PC-3 (cell line): ENCODE measurements around the gene PRAMEF11. TPM values are rescaled to one million over a fixed set of nuclear protein-coding genes. Genes with fewer than 3 reads are reported as not detected.
"Not testable (repeated sequence)": the region's sequence is repeated elsewhere in the genome, so short reads cannot be mapped to it uniquely, and the experiment has no call there.

Experiments used
- ATAC-seq: fragments of 200-7000 bp; cut with Tn5 transposase; 2 replicates; pipeline ENCODE4 v1.9.1; 2020; ENCODE audit warnings: mild to moderate bottlenecking, moderate library complexity
- BruUV-seq: library from RNA; stranded (reverse); fragments of 400-500 nt; replicated peaks from 2 replicates; lab custom pipeline; 2021; lab: Mats Ljungman, UMichigan
- CTCF ChIA-PET: fragments of 300-600 bp; sonication (Branson Sonifier 250); formaldehyde crosslinking; loops from one replicate; lab custom pipeline; 2022; ENCODE audit warnings: antibody characterized with exemption; lab: Charles Lee
- POLR2A ChIA-PET: fragments of 300-600 bp; sonication (Branson Sonifier 250); formaldehyde crosslinking; loops from one replicate; lab custom pipeline; 2022; ENCODE audit warnings: antibody characterized with exemption; ENCODE audit not compliant: unreplicated experiment; lab: Charles Lee
- DNase-seq: peaks from one replicate; pipeline ENCODE4 v3.0.0-alpha.2; 2015
- H2AFZ ChIP-seq: fragments of 300-600 bp; sonication (generic); 2 replicates; pipeline ENCODE4 v1.6.0; 2016; ENCODE audit warnings: antibody characterized with exemption, low read length
- H3F3A ChIP-seq: fragments of 300-600 bp; sonication (generic); one replicate; pipeline ENCODE4 v1.6.0; 2017; ENCODE audit warnings: antibody characterized with exemption, low read length, control low read depth, mild to moderate bottlenecking; ENCODE audit not compliant: unreplicated experiment
- H3K27ac ChIP-seq: fragments of 300-600 bp; sonication (generic); 2 replicates; pipeline ENCODE4 v1.5.1; 2016; ENCODE audit warnings: mild to moderate bottlenecking, low read length
- H3K27me3 ChIP-seq: fragments of 300-600 bp; sonication (generic); 2 replicates; pipeline ENCODE4 v1.6.1; 2016; ENCODE audit warnings: low read length, mixed read lengths
- H3K36me3 ChIP-seq: fragments of 300-600 bp; sonication (generic); 2 replicates; pipeline ENCODE4 v1.6.1; 2016; ENCODE audit warnings: low read depth, mixed run types, low read length, mixed read lengths
- H3K4me1 ChIP-seq: fragments of 300-600 bp; sonication (generic); 2 replicates; pipeline ENCODE4 v1.5.1; 2016; ENCODE audit warnings: low read length; ENCODE audit not compliant: insufficient read depth
- H3K4me2 ChIP-seq: fragments of 300-600 bp; sonication (generic); 2 replicates; pipeline ENCODE4 v1.6.0; 2016; ENCODE audit warnings: low read length
- H3K4me3 ChIP-seq: fragments of 300-600 bp; sonication (generic); 2 replicates; pipeline ENCODE4 v1.5.1; 2016; ENCODE audit warnings: mild to moderate bottlenecking, low read length, mixed read lengths
- H3K79me2 ChIP-seq: fragments of 300-600 bp; sonication (generic); 2 replicates; pipeline ENCODE4 v1.6.1; 2017; ENCODE audit warnings: low read length, mixed read lengths
- H3K9ac ChIP-seq: fragments of 300-600 bp; sonication (generic); 2 replicates; pipeline ENCODE4 v1.6.0; 2016; ENCODE audit warnings: mild to moderate bottlenecking, low read length
- H3K9me2 ChIP-seq: fragments of 300-600 bp; sonication (generic); replicated peaks from 2 replicates; pipeline ENCODE4 v1.6.1; 2016; ENCODE audit warnings: mixed run types, low read length, mixed read lengths
- H3K9me3 ChIP-seq: fragments of 300-600 bp; sonication (generic); 2 replicates; pipeline ENCODE4 v1.6.1; 2016; ENCODE audit warnings: low read length, mixed read lengths
- H4K20me1 ChIP-seq: fragments of 300-600 bp; sonication (generic); 2 replicates; pipeline ENCODE4 v1.6.1; 2016; ENCODE audit warnings: low read length, mixed read lengths
- CTCF ChIP-seq: fragments of 300-600 bp; sonication (generic); conservative IDR thresholded peaks from 2 replicates; pipeline ENCODE4 v1.5.1; 2017; ENCODE audit warnings: antibody characterized with exemption, low read depth, mild to moderate bottlenecking, low read length
- EZH2 ChIP-seq: fragments of 300-600 bp; sonication (generic); IDR thresholded peaks from one replicate; pipeline ENCODE4 v1.6.1; 2017; ENCODE audit warnings: antibody characterized with exemption, mild to moderate bottlenecking, low read length; ENCODE audit not compliant: unreplicated experiment
- EZH2phosphoT487 ChIP-seq: fragments of 300-600 bp; sonication (generic); IDR thresholded peaks from 2 replicates; pipeline ENCODE4 v1.6.1; 2018; ENCODE audit warnings: mild to moderate bottlenecking, antibody characterized with exemption, low read length, borderline replicate concordance
- intact Hi-C: fragments of 100-400 bp; cut with micrococcal nuclease; formaldehyde crosslinking; loops from 2 replicates; pipeline ENCODE4 v1.9.0; 2023
- total RNA-seq: library from RNA; depleted of rRNA; stranded (reverse); fragments of >200 nt; gene quantifications from 2 replicates; pipeline ENCODE4 v1.2.3, GENCODE V29; 2014

PRAMEF11 gene
- total RNA-seq, 1 experiment from 2014 or later: not detected

- intact Hi-C loops, H3K4me1 ChIP-seq, H3K79me2 ChIP-seq, CTCF ChIA-PET, H3K36me3 ChIP-seq, H3K4me2 ChIP-seq, BruUV-seq, H3F3A ChIP-seq, H3K9me3 ChIP-seq, H4K20me1 ChIP-seq, POLR2A ChIA-PET, H2AFZ ChIP-seq, H3K9me2 ChIP-seq, ATAC-seq, H3K27ac ChIP-seq, H3K9ac ChIP-seq, H3K4me3 ChIP-seq: not testable (repeated sequence)
- H3K27me3 ChIP-seq: peaks cover 11% of the 10 kb centered on the region; the same call in 1 of the 2 replicates
- TF ChIP-seq CTCF: peak; percentile 27; the same call in 1 of the 2 replicates
- DNase-seq: peak; percentile 47
Observed at GRCh38 chr1:12783783-12784182, 47.4 kb downstream of the PRAMEF11 start.

- H2AFZ ChIP-seq, H3K9ac ChIP-seq, H4K20me1 ChIP-seq, intact Hi-C loops, CTCF ChIA-PET, H3K4me1 ChIP-seq, H3K27ac ChIP-seq, POLR2A ChIA-PET, H3K36me3 ChIP-seq, ATAC-seq, H3K9me3 ChIP-seq, H3K4me3 ChIP-seq, H3K4me2 ChIP-seq, BruUV-seq, H3K9me2 ChIP-seq, H3K79me2 ChIP-seq, DNase-seq, H3F3A ChIP-seq: not testable (repeated sequence)
- peaks cover 34% of the 10 kb centered on the region for H3K27me3 ChIP-seq
Observed at GRCh38 chr1:12781488-12781887, 49.7 kb downstream of the PRAMEF11 start.

GRCh38 chr1:12778907-12779306 lies 52.3 kb downstream of the PRAMEF11 start:
- BruUV-seq: no TSS peak
- Histone ChIP-seq H3K36me3 (no peaks in the 10 kb centered on the region), H3K27ac (no peak overlapping the region), H3K79me2 (no peaks in the 10 kb centered on the region), H3K9ac (no peak overlapping the region), H3K4me2 (no peak overlapping the region), H3K9me2 (no peaks in the 10 kb centered on the region), H3K4me3 (no peak overlapping the region), H2AFZ (no peak overlapping the region), H4K20me1 (no peaks in the 10 kb centered on the region), H3K27me3 (peaks cover 60% of the 10 kb centered on the region), H3K9me3 (no peaks in the 10 kb centered on the region), H3F3A (no peaks in the 10 kb centered on the region), H3K4me1 (no peaks in the 10 kb centered on the region)
- ChIA-PET POLR2A (no interaction called here), CTCF (no interaction called here)
- ATAC-seq (no peak), DNase-seq (no peak)
- intact Hi-C loops: no loop called here
- no peak for TF ChIP-seq EZH2
- TF ChIP-seq CTCF: no peak
- no peak for TF ChIP-seq EZH2phosphoT487
